Prostate gland (tissue), 2 donors: Measurements from ENCODE around the gene KIF16B.

ENCODE experiments used
- POLR2A ChIP-seq: fragments of 450-650 bp; IDR thresholded peaks from one replicate; pipeline ENCODE4 v1.6.1; 2016; ENCODE audit warnings: antibody characterized with exemption, mild to moderate bottlenecking
- POLR2AphosphoS5 ChIP-seq: sonication (generic); formaldehyde crosslinking; IDR thresholded peaks from one replicate; pipeline ENCODE4 v1.6.1; 2017; ENCODE audit warnings: antibody characterized with exemption
- TF ChIP-seq, protein P1 (sequence below), 4 experiments: fragments of 200-600 bp in 2 of 4; fragments of 450-650 bp in 2 of 4; sonication (generic) in 2 of 4; IDR thresholded peaks; 1 replicate in 3 of 4; 2 replicates in 1 of 4; pipeline ENCODE4 v1.5.1; 2016 to 2019; ENCODE audit warnings: antibody characterized with exemption in 4 of 4, mild to moderate bottlenecking in 2 of 4, moderate library complexity in 2 of 4

DNA sequence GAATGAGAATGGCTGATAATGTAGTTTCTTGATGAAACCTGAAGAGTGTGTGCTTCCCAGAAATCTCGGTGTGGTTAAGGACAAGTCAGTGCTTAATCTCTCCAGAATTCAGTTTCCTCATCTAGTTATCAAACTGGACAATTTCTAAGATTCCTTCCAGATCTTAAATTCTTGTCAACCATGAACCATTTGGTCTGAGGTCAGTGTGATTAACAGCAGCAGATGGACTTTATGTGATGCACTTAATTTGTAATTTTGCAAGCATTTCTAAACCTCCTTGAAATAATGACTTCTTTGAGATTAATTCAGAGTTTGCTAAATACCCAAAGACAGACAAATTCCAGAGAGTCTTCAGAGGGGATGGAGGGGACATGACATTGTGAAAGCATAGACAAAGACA is 160.3 kb downstream of the KIF16B start:
- TF ChIP-seq POLR2A, result no peak
- TF ChIP-seq, protein P1, sequence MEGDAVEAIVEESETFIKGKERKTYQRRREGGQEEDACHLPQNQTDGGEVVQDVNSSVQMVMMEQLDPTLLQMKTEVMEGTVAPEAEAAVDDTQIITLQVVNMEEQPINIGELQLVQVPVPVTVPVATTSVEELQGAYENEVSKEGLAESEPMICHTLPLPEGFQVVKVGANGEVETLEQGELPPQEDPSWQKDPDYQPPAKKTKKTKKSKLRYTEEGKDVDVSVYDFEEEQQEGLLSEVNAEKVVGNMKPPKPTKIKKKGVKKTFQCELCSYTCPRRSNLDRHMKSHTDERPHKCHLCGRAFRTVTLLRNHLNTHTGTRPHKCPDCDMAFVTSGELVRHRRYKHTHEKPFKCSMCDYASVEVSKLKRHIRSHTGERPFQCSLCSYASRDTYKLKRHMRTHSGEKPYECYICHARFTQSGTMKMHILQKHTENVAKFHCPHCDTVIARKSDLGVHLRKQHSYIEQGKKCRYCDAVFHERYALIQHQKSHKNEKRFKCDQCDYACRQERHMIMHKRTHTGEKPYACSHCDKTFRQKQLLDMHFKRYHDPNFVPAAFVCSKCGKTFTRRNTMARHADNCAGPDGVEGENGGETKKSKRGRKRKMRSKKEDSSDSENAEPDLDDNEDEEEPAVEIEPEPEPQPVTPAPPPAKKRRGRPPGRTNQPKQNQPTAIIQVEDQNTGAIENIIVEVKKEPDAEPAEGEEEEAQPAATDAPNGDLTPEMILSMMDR (IDR thresholded peaks at IDR 0.05), result no peak
- no peak for TF ChIP-seq POLR2AphosphoS5
